ENCODE data around the gene PRPF19.

The PRPF19 gene

GRCh38 chr11:60906132-60906972 is at the start of gene PRPF19:
Gene PRPF19 (minus strand): TSS chr11:60906585. CDS start chr11:60906382, 203 bp downstream.
- peak; percentile 99 for DNase-seq (ENCODE audit: low spot score)

DNA sequence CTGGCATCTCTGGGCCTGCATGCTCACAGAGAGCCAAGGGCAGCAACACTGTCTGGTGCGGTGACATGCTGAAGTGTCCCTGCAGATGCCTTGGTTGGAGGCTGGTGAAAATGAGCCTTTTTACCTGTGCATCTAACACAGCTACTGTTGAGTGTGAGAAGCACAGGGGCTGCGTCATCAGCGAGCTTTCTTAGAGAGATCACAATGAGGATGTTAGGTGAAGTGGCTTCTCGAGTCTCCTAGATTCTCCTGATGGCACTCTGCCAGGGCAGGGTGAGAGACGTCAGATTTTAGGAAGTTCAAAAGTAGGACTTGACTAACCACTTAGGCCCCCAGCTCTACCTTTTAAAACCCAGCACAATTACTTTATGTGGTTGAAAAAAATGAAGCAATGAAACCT is 49.2 kb upstream of the PRPF19 start:
- no peak for DNase-seq (ENCODE audit: low spot score)

DNA sequence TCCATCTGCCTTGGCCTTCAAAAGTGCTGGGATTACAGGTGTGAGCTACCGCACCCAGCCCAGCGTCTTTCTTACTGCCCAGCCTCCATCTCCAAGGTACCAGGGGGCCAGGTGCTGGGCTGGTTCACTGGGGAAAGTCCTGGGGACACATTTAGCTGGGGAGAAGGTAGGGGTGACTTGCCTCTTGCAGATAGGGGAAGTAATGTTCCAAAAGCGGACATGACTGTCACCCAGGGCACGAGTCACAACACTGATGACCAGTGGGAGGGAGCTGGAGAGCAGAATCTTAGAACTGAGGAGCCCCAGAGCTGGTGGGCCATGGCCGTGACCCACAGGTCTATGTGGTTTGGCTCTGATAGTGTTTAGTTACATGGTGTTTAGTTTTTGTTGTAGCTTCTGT is 48.0 kb upstream of the PRPF19 start:
- no peak for DNase-seq (ENCODE audit: low spot score)

DNA sequence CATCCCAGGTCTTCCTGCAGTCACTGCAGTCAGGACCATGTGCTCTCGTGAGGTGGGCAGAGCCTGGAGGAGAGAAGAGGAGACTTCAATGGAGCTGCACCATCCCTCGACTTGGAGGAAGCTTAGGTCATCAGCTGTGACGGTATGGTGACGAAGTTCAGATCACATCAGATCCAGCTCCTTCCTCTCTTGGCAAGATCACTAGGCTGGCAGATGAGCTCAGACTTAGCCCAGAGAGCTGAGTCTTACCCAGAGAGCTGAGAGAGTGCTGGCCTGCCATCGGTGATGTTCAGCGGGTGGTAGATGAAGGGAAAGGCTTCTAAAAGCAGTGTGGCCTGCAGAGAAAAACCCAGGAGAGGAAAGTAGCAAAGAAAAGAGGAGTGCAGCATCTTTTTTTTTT is 47.4 kb upstream of the PRPF19 start:
- no peak for DNase-seq (ENCODE audit: low spot score)

DNA sequence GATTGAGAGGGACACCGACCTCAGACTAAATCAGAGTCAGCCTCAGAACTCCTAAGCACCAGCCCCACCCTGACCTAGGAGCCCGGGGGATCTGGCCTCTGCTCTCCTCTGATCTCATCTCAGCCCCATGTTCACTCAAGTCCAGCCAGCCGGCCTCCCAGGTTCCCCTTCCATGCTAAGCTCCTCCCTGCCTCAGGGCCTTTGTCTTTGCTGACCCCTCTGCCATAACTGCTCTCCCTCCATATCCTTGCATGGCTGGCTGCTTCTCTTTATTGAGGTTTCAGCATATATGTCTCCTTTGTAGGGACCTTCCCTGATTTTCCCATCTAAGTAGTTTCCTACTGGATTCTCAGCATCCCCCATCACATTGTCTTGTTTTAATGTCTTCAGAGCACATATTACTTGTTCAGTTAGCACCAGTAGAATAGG is 46.4 kb upstream of the PRPF19 start:
- no peak for DNase-seq (ENCODE audit: low spot score)

DNA sequence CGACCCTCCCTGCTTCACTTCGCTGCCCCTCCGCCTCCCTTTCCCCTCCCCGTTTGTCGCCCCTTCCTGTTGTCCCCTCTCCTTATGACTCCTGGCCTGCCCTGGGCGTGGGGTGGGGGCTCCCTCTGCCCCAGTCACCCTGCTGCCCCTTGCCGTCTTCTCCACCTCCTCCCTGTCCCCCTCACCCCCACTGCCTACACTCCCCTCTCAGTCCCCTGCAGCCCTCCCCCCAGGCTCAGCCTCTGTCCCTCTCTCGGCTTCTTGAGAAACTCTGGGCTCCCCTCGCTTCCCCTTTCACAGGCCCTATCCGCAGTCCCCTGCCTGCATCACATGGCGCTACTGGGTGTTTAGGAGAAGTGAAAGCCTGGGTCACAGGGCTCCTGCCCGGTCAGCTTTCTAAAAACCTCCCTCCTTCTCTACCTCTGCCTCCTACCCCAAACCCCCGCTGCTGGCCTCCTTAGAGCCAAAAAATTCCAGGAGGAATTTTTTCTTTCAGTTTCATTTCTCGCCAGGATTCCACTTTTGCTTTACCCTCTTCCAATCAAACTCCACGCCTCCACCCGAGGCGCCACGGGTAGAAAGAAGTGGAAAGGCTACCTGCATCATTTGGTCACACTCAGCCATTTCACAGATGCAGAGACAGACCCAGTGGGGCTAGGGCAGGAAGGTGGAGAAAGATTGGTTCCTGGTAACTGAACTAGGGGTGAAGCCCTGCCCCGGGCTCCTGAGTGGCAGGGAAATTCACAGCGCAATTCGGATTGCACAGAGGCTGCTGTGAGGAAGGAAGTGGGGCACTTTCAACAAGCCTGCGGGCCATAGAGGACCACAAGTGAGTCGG is 45.7 kb upstream of the PRPF19 start, which contains the start of gene SLC15A3:
SLC15A3 (minus strand) TSS at position 273 of the 838 bp plus-strand sequence. CDS start 625 bp downstream, outside the sequence.
- no peak for DNase-seq (ENCODE audit: low spot score)

- DNase-seq (ENCODE audit: low spot score), result no peak
Observed at GRCh38 chr11:60951606-60951903, 45.2 kb upstream of the PRPF19 start.

DNA sequence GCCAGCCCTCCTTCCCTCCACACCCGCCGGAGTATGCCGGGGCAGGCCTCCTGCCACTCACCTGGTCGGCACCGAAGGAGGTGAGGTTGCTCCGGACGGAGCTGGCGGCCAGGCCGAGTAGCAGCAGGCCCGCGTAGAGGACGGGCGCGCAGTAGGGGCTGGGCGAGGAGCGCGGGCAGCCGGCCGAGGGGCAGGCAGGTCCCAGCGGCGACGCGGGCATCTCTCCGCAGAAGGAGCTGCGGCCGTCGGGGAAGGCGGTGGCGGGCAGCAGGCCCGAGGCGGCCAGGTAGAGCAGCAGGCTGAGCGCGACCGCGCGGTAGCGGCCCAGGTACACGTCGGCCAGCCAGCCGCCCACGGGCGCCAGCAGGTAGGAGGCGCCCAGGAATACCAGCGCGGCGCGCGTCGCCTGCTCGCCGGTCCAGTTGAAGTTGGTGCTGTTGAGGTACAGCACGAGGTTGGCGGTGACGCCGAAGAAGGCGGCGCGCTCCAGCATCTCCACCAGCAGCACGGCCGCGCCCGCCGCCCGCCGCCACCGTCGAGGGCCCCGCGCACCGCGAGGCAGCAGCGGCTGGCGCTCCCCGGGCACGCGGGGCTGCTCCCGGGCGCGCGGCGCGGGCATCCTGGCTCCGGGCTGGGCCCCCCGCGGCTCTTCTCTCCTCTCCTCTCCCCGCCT is 44.7 kb upstream of the PRPF19 start:
- no peak for DNase-seq (ENCODE audit: low spot score)

DNA sequence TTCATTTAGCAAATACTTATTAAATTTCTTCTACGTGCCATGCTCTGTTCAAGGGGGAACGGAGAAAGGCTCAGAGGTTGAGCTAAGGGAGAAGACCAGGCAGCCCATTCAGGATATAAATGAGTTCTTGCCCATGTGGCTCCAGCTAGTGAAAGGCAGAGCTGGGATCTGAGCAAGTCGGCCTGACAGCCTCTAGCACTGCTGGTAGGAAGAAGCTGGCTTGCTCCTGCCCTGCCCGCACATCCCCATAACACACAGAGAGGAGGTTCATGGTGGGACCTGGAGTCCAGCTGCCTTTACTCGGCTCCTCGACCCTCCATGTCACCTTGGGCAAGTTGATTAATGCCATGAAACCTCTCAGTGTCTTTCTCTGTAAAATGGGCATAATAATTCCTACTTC is 43.6 kb upstream of the PRPF19 start:
- no peak for DNase-seq (ENCODE audit: low spot score)

DNA sequence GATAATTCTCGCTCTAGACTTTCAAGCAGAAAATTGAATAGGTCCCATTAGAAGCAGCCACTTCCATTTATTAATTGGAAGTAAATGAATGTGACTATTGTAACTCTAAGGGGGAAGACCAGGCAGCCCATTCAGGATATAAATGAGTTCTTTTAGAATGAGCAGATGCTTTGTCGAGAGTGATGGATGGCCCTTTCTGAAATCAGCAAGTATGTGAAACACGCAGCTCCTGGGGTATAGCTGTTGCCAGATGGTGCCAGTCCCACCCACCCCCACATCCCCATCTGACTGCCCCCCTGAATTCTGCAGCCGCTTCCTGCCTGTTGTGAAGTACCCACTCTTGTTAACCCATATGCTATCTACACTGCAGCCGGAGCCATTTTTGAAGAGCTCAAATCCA is 41.9 kb upstream of the PRPF19 start:
- peak; percentile 58 for DNase-seq (ENCODE audit: low spot score)

- no peak for DNase-seq (ENCODE audit: low spot score)
Observed at GRCh38 chr11:60947700-60948099, 41.3 kb upstream of the PRPF19 start.

DNA sequence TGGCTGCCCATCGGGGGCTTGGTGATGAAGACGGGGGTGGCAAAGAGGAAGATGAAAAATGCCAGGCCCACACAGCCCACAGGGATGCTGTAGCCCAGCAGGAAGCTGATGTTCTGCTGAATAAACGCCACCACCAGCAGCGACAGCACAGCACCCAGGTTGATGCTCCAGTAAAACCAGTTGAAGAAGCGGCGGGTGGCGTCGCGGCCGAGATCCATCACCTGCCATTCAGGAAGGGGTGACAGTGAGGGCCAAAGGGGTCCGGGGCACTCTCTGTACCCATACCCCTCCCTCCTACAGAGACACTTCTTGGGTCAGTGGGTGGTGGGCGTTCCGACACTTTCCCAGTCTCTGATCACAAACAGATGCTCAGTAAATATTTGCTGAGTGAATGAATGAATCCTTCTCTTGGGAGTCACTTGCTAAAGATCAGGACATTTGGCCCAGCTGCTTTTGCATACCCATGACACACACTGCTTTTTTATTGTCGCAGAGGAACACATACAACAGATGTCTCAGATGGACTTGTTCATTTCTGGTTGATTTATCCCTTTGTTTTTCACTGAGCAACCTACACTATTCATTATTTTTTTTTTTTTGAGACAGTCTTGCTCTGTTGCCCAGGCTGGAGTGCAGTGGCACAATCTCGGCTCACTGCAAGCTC is 40.3 kb upstream of the PRPF19 start:
- DNase-seq (ENCODE audit: low spot score), result no peak

DNA sequence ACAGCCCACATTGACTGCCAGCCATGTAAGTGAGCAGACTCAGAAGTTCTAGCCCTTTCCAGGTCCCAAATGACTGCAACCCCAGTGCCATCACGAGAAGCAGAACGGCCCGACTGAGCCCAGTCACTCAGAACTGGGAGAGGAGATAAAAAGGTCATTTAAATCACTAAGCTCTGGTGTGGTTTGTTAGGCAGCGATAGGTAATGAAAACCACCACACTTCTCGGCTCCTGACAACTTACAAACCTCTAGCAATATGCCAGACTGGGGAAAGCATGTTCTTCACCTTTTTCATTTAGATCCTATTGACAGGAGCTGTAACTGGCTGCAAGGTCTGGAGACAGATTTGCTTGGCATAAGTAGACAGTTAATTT is 38.9 kb upstream of the PRPF19 start:
- no peak for DNase-seq (ENCODE audit: low spot score)

DNA sequence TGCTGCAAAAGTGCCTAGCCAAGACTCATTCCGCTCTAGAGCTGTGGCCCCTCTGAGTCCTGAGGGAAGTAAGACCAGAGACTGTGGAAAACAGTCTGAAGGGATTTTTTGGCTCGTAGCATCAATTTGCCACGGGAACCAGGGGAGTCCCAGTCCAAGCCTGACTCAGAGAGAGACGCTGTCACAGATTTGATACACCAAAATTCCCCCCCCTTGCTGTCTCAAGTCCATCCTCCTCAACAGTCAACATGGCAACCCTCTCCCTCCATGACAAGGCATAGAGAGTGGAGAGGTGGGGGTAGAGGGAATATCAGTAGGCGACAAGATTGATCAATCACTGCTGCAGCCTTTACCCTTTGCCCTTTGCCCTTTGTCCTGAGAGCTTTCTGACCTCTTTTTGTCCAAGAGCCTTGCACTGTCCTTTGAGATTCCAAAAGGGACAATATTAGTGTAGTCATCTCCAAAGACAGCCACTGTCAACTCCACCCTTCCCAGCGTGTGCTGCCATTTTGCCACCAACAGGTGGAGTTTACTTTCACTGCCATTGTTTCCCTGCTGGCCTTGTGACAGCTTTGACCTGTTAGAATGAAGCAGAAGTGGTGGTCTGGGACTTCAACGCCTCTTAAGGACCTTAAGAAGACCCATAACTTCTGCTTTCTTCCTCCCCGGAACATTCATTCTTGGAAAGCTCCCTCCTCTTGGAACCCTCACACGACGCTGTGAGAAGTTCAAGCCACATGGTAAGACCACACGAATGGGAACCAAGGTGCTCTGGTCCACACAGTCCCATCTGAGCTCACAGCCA is 38.3 kb upstream of the PRPF19 start:
- no peak for DNase-seq (ENCODE audit: low spot score)

GRCh38 chr11:60942970-60943565 is 36.7 kb upstream of the PRPF19 start:
- DNase-seq (ENCODE audit: low spot score), result no peak

DNA sequence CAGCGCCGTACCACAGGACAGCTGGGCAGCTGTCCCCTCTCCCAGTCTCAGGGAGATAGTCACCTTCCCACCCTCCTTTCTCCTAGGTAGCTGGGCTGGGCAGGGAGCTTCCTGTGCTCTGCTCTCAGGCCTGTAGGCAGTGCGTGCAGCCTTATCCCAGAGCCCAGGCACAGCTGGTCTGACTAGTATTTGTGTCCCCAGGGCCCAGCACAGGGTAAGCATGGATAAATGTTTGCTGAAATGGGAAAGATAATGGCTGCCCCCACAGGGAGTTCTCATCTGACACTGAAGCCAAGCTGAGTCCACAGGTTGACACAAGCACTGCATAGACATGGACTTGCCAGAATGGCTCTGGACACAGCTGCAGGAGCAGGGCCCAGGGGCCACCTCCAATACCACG is 35.8 kb upstream of the PRPF19 start:
- no peak for DNase-seq (ENCODE audit: low spot score)

DNA sequence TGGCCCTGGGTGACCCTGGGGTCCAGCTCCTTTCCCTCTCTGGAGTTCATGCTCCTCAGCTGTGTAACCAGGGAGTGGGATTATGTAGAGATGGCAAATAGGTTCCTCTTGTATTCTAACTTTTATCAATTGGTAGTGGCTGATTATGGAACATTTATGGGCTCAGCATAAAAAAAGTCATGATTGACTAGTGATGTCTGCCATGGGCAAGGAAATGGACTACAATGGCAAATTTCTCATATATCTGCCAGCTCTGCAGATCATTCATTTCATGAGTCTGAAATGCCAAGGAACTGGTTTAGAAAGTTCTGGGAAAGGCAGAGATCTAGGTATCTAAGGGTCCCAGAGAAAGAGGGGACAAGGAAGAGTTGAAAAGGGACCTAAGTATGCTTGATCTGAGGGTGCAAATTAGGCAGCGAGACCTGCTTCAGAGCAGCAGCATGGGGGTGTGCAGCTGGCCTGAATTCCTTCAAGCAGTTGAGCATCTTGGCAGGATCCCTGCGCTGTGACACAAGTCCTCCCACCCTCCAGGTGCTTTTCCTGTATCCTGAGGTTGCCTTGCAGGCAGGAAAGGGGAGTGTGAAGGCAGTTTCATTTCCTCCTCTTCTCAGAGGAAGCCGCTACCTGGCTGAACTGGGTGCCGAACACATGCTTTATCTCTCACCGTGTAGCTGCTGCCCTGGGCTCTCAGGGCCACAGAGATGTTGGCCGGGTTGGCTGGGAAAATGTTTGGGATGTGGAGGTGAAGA is 35.2 kb upstream of the PRPF19 start:
- DNase-seq (ENCODE audit: low spot score), result no peak

- DNase-seq (ENCODE audit: low spot score), result no peak
Observed at GRCh38 chr11:60939855-60940254, 33.5 kb upstream of the PRPF19 start.

GRCh38 chr11:60939301-60939700 is 32.9 kb upstream of the PRPF19 start:
- no peak for DNase-seq (ENCODE audit: low spot score)

DNA sequence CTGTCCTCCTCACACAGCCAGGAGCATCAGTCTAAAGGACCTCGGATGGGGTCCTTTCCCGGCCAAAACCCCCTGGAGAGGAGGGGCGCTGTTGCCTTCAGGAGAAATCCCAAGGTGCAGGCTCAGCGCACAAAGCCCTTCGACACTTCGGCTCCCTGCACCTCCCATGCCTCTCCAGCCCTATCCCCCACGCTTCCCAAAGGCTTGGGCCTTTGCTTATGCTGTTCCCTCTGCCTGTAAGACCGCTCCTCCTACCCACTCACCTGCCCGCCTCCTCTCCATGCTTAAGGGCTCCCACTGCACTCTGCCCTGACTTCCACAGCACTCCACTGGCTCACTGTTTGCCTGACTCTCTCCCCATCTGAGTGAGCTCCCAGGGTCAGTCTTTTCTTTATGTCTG is 32.1 kb upstream of the PRPF19 start:
- no peak for DNase-seq (ENCODE audit: low spot score)

Data from COLO829 (cell line).